NCI-H748 (cell line): ENCODE data around the gene MAP3K7.

Experiments
- DNase-seq: peaks from one replicate; lab custom pipeline; 2025; ENCODE audit not compliant: unreplicated experiment; lab: John Stamatoyannopoulos, UW

MAP3K7 gene

GRCh38 chr6:90586836-90587638 lies at the start of gene MAP3K7:
MAP3K7 (minus strand) TSS chr6:90587072; CDS start chr6:90586883, 189 bp downstream.
- peak; percentile 93 for DNase-seq

- no peak for DNase-seq
Measured at GRCh38 chr6:90631046-90631445, 44.2 kb upstream of the MAP3K7 start.

- no peak for DNase-seq
Measured at GRCh38 chr6:90621581-90621980, 34.7 kb upstream of the MAP3K7 start.

- no peak for DNase-seq
Measured at GRCh38 chr6:90619221-90619620, 32.3 kb upstream of the MAP3K7 start.

GRCh38 chr6:90612313-90612680 lies 25.4 kb upstream of the MAP3K7 start:
- no peak for DNase-seq

GRCh38 chr6:90611543-90612312 lies 24.9 kb upstream of the MAP3K7 start:
- DNase-seq, result no peak

GRCh38 chr6:90610751-90611542 lies 24.1 kb upstream of the MAP3K7 start:
- peak; percentile 69 for DNase-seq

GRCh38 chr6:90610301-90610750 lies 23.5 kb upstream of the MAP3K7 start:
- peak; percentile 56 for DNase-seq

GRCh38 chr6:90605749-90606340 lies 19.0 kb upstream of the MAP3K7 start:
- DNase-seq, result no peak

GRCh38 chr6:90604546-90604945 lies 17.7 kb upstream of the MAP3K7 start:
- no peak for DNase-seq

- no peak for DNase-seq
Measured at GRCh38 chr6:90599151-90599550, 12.3 kb upstream of the MAP3K7 start.

- no peak for DNase-seq
Measured at GRCh38 chr6:90598192-90598951, 11.5 kb upstream of the MAP3K7 start.

- DNase-seq, result peak; percentile 11
Measured at GRCh38 chr6:90596967-90597539, 10.2 kb upstream of the MAP3K7 start.

- no peak for DNase-seq
Measured at GRCh38 chr6:90595854-90596253, 9.0 kb upstream of the MAP3K7 start.

GRCh38 chr6:90586546-90586835 lies 381 bp downstream of the MAP3K7 start:
- peak; percentile 18 for DNase-seq

GRCh38 chr6:90584636-90585255 lies 2.1 kb downstream of the MAP3K7 start:
- DNase-seq, result no peak

GRCh38 chr6:90583836-90584481 lies 2.9 kb downstream of the MAP3K7 start:
- DNase-seq, result no peak

- DNase-seq, result no peak
Measured at GRCh38 chr6:90583179-90583835, 3.6 kb downstream of the MAP3K7 start.

GRCh38 chr6:90581146-90581545 lies 5.7 kb downstream of the MAP3K7 start:
- DNase-seq, result no peak
